ENCODE measurements around the gene RAPGEF1.

The RAPGEF1 gene

DNA sequence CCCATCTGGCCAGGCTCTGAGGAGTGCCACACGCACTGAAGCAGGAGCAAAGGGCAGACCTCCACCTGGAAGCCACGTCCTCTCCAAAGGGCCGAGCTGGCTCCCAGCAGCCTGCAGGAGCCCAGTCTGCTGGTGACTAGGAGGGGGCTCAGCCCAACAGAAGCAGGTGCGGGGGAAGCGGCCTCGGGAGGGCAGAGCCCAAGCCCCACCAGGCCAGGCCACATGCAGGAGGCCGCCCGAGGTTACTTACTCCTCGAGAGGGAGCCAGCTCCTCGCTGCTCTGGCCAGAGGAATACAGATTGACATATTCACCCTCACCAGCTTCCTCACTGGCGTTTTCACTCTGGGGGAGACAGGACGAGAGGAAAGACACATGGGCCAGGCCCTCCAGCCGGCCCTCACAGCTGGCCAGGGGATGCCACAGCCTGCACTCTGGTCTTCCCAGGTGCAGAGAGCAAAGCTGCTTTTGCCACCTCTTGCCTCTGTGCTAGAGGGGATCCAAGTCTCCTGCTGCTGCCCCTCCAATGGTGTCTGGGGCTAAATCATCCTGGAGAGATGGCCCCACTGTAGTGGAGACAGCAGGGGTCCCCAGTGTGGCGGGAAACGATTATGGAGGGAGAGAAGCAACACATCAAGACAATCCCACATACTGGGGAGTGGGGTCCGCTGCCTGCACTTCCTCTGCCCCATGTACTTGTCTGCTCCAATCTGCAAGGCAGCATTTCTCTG lies 136.0 kb downstream of the RAPGEF1 start:
- no peak for TF ChIP-seq POLR2A (IDR thresholded peaks at IDR 0.05; ENCODE audit: low read depth, low read length)
- DNase-seq (ENCODE audit: insufficient read length, low spot score), result no peak
- FAIRE-seq, result no peak

DNA sequence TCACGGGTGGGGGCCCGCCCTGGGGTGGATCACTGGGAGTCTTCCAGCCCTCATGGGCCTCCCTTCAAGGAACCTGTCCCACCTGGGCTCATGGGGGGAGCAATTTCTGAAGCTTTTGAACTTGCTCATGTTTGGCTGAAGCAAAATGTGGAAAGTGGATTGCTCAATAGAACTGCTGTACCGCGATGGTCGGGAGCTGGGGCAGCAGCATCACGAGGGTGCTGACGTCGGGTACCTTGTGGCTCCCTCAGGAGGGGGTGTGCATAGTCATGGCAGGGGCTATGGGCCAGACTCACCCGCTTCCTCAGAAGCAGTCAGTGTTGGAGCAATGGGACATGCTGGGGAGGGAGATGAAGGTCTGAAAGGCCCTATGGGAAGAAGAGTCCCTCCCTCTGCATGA lies 136.7 kb downstream of the RAPGEF1 start:
- TF ChIP-seq POLR2A (IDR thresholded peaks at IDR 0.05; ENCODE audit: low read depth, low read length), result no peak
- DNase-seq (ENCODE audit: insufficient read length, low spot score), result no peak
- no peak for FAIRE-seq

DNA sequence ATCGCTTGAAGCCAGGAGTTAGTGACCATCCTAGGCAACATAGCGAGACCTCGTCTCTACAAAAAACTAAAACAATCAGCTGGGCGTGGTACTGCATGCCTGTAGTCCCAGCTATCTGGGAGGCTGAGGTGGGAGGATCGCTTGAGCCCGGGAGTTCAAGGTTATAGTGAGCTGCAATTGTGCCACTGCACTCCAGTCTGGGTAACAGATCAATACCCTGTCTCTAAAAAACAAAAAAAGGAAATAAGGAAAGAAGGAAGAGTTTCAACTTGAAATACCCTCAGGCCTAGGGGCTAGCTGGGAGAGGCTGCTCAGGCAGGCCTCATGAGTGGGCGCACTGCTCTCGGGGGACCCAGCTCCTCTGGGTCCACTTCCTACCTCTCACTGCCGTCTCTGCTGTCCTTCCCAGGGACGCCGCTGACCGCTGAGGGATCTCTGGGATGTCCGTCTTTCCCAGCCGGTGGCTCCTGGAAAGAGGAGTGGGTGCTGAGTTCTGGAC lies 138.1 kb downstream of the RAPGEF1 start:
- no peak for TF ChIP-seq POLR2A (IDR thresholded peaks at IDR 0.05; ENCODE audit: low read depth, low read length)
- DNase-seq (ENCODE audit: insufficient read length, low spot score), result no peak
- no peak for FAIRE-seq

DNA sequence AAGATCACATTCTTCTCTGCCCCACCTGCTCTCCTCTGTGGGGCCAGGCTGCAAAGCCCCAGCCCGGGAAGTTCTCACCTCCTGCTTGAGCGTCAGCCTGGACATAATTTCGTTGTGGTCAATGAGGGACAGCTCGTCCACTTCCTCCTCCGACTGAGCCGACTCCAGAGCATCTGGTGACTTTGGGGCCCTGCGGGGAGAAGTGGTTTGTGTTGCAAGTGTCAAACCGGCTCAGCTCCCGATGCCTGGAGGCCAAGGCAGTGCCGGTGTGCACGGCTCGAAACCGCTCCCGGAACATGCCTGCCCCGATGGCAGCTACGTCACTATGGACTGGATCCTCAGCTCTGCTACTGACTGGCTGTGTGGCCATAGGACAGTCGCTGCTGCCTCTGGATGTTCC lies 141.8 kb downstream of the RAPGEF1 start:
- FAIRE-seq, result no peak
- TF ChIP-seq POLR2A (IDR thresholded peaks at IDR 0.05; ENCODE audit: low read depth, low read length), result no peak

DNA sequence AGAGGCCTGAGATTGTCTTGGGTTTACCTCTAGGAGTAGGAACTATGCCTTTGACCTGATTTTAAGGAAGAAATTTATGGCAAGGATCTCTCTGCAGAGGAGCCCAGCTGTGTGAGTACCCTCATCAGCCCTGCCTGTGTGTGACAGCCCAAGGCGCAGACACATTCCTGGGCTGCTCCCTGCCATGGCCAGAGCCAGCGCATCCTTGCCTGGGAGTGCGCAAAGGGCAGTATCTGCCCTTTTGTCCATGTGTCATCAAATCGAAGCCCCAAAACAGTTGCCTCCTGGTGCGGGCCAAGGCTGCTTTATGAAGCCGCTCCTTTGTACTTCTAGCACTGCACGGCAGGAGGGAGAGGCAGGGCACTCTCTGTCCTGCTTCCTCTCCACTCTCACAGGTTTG lies 142.6 kb downstream of the RAPGEF1 start:
- no peak for DNase-seq (ENCODE audit: insufficient read length, low spot score)
- no peak for FAIRE-seq
- no peak for TF ChIP-seq POLR2A (IDR thresholded peaks at IDR 0.05; ENCODE audit: low read depth, low read length)

More for the DNA sequence above, 141.8 kb downstream of the RAPGEF1 start:
- DNase-seq (ENCODE audit: insufficient read length, low spot score), result no peak

DNA sequence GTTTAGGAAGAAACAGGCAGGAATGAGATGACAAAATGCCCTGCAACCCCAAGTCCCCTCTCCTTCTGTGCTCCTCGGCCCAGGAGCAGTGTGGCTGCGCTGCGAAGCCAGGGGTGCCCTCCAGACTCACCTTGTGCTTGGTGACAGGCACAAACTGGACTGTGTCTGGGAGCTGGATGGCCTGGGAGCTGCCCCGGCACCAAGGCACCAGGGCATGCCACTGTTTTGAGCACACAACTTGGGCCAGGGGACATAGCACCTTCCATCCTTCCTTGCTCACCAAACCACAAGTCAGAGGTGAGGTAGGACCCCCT lies 143.5 kb downstream of the RAPGEF1 start:
- FAIRE-seq (no peak), DNase-seq (ENCODE audit: insufficient read length, low spot score) (no peak)
- no peak for TF ChIP-seq POLR2A (IDR thresholded peaks at IDR 0.05; ENCODE audit: low read depth, low read length)

DNA sequence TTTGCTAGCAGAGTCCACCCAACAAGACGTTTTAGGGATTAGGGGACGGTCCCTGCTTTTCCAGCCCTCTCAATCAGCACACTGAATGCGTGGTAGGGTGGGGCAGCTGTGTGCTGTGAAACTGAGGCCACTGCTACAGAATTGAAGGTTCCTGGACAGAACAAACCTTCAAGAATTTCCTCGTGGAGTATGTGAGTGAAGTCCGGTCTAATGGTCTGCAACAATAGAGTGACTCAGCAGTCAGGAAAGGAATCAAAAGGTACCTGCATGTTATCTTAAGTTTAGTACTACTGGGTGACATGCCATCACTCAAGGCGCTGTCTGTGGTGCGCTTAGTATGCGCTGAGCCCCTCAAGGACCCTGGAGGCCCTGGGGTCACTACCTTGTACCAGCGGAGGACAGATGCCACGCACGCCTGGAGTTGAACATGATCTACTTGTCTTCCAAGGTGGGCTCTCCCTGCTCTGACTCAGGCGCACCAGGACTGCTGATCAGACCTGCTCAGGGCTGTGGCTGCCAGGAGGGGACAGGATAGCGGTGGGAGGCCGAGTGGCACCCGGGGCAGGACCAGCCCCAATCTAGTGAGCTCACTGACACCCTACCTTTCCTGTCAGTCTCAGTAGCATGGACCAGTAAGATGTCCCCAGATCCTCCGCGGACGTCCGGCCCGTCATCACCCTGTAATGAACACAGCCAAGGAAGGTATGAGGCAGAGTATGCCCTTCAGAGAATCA lies 144.0 kb downstream of the RAPGEF1 start:
- FAIRE-seq, result no peak
- no peak for DNase-seq (ENCODE audit: insufficient read length, low spot score)
- TF ChIP-seq POLR2A (IDR thresholded peaks at IDR 0.05; ENCODE audit: low read depth, low read length), result no peak

DNA sequence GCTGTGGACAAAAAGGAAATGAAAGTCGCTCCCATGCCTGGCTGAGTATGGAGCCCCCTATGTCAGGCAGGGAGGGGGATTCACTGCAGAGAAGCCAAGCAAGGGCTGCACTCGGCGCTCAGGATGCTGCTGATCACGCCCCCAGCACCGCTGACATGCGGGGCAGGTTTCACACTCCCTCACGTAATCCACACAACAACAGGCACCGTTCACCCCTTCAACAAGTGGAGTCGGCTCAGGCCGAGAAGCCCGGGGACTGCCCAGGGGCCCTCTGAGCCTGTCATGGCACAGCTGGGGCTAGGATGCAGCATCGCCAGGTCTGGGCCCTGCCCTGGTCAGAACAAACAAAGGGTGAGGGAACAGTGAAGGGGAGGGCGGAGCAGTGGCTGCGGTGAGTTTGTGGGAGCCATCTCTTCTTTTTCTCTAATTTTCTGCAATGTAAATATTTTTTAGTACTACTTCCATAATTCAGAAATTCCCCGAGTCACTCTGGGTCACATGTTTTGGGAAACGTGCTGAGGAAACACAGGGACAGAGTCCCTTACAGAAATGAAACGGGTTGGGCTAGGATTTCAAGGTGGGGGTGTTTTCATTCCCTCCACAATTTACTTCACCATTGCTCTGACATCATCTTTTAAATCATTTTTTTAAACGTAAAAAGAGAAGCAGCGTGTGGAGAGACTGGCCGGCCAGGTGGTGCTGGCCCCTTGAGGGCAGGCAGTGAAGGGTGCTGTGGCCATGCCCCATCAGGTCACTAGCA lies 144.8 kb downstream of the RAPGEF1 start:
- DNase-seq (ENCODE audit: insufficient read length, low spot score) (no peak), FAIRE-seq (no peak)
- no peak for TF ChIP-seq POLR2A (IDR thresholded peaks at IDR 0.05; ENCODE audit: low read depth, low read length)

DNA sequence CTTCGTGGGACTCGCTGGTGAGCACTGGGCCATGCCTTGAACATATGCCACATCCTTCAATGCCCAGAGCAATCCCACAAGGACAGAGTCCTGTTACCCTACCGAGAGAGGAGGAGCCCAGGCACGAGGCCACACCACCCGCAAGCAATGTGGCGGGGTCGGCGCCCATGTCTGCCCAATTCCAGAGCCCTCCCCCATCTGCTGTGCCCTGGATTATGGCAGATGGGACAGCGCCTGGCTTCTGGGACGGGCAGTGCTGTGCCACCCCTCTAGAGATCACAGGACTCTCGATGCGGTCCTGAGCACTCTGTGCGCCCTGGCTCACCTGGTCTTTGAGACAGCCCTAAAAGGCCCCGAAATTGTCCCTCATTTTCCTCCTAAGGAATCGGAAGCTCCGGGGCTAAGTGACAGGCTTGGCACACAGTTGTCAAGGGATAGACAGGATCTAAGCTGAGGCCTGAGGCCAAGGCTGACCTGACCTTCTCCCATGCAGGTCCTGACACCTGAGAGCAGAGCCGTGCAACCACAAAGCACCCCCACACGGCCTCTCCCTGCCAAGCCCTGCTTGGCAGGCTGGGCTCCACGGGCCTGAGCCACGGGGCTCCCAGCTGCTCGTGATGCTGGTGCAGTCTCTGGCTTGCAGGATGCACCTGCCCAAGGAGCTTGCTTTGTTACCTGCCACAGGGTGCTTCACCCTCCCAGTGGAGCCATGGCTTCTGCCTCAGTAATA lies 145.8 kb downstream of the RAPGEF1 start:
- no peak for FAIRE-seq

DNA sequence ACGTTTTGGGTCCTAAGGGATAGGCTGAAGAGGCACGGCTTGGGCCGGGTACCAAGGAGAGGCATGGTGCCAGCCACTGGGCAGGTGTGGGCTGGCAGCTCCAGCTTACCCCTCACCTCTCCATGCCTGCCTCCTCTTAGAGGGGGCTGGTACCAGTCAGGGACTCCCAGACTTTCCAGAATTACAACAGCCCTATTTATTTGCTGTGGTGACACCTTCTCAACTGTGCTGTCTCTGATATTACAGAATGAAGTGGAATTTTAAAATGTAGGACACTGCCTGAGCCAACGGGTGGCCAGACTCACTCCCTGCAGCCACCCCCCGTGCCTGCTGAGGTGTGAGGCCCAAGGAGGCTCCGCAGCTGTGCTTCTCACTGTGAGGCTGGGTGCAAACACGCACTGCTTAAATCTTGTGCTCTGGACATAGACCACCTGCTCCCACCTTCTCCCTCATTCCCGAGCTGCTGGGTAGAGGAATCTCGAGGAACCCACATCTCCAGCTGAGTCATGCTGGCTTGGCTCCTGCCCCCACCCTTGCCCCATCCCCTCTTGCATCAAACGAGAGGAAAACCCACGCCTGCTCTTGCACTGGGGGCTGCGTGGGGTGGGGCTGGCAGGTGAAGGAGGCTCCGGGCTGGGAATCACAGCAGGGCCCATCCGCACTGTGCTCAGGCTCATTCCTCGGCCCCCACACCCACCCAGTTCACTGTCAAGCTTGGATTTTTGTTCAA lies 146.6 kb downstream of the RAPGEF1 start:
- FAIRE-seq (no peak), DNase-seq (ENCODE audit: insufficient read length, low spot score) (no peak)
- no peak for TF ChIP-seq POLR2A (IDR thresholded peaks at IDR 0.05; ENCODE audit: low read depth, low read length)

More for the DNA sequence above, 145.8 kb downstream of the RAPGEF1 start:
- no peak for DNase-seq (ENCODE audit: insufficient read length, low spot score)
- TF ChIP-seq POLR2A (IDR thresholded peaks at IDR 0.05; ENCODE audit: low read depth, low read length), result no peak

DNA sequence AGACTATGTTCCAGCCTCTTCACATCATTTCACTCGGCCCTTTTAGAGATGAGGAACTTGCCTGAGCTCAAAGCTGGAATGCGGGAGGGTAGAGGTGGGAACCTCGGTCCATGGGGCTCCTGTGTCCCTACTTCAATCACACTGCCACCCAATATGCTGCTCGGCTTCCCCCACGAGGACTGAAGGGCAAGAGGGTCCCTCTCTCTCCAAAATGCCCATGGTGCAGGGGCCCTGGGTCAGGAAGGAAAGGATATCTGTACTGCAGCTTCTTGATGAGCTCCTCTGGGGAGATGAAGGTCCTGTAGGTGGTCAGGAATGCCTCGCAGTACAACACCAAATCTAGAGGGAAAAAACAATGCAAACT lies 148.0 kb downstream of the RAPGEF1 start:
- TF ChIP-seq POLR2A (IDR thresholded peaks at IDR 0.05; ENCODE audit: low read depth, low read length), result no peak
- FAIRE-seq, result no peak

DNA sequence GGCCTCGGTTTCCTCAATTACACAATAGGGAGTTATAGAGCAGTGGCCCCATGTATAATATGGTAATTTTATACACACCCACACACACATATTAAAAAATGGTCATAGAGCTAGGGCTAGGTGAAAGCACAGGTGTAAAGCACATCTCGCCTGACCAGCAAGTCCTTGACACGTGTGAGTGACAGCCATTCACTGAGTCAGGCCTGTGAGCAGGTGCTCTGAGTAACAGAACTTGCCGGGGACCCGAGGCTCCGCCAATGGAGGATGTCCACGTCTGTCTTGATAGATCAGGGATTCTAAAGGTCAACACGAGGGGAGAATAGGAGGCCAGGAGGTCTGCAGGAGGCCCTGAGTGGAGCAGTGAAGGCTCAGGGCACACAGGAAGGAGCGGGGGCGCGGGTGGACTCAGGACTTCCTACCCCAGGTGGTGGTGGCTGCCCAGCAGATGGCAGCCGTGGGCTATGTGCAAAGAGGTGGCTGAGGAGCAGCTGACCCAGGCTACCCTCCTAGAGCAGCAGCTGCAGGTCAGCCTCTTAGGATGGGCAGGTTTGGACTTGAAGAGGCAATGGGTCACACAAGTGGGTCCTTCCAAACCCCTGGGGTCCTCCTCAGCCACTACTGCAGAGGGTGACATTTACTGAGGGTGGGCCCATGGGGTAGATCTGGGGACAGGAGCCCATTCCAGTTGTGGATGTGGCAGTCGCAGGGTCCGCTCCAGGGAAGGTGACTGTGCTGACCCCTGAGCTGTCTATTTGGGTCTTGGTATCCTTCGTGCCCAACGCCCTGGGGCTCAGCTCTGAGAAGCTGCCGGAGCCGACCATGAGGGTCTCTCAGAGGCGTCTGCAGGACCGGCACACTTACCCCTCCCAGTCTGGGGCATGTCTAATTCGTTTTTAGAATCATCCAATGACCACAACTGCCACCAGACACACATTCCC lies 148.7 kb downstream of the RAPGEF1 start:
- TF ChIP-seq POLR2A (IDR thresholded peaks at IDR 0.05; ENCODE audit: low read depth, low read length), result no peak
- no peak for FAIRE-seq

More for the DNA sequence above, 148.0 kb downstream of the RAPGEF1 start:
- no peak for DNase-seq (ENCODE audit: insufficient read length, low spot score)

More for the DNA sequence above, 148.7 kb downstream of the RAPGEF1 start:
- DNase-seq (ENCODE audit: insufficient read length, low spot score), result peak; percentile 31
